ENCODE measurements around the gene ZNF785. TPM values are rescaled to one million over a fixed set of nuclear protein-coding genes. Genes with fewer than 3 reads are reported as not detected.

The ZNF785 gene
- total RNA-seq, 4 donors from 2014 or later, result 6.9 to 17.0 (median 12.2) TPM

DNA sequence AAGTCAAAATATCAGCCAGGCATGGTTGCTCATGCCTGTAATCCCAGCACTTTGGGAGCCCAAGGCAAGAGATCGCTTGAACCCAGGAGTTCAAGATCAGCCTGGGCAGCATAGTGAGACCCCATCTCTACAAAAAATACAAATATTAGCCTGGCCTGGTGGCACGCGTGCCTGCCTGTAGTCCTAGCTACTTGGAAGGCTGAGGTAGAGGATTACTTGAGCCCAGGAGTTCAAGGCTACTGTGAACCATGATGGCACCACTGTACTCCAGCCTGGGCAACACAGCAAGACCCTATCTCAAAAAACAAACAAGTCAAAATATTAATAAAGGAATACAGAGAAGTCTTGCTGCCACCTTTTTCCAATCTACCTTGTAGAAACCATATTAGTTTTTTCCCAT is 20.5 kb upstream of the ZNF785 start:
- TF ChIP-seq, protein P1, sequence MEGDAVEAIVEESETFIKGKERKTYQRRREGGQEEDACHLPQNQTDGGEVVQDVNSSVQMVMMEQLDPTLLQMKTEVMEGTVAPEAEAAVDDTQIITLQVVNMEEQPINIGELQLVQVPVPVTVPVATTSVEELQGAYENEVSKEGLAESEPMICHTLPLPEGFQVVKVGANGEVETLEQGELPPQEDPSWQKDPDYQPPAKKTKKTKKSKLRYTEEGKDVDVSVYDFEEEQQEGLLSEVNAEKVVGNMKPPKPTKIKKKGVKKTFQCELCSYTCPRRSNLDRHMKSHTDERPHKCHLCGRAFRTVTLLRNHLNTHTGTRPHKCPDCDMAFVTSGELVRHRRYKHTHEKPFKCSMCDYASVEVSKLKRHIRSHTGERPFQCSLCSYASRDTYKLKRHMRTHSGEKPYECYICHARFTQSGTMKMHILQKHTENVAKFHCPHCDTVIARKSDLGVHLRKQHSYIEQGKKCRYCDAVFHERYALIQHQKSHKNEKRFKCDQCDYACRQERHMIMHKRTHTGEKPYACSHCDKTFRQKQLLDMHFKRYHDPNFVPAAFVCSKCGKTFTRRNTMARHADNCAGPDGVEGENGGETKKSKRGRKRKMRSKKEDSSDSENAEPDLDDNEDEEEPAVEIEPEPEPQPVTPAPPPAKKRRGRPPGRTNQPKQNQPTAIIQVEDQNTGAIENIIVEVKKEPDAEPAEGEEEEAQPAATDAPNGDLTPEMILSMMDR (IDR thresholded peaks at IDR 0.05), result no peak
- TF ChIP-seq POLR2AphosphoS5 (IDR thresholded peaks at IDR 0.05), result no peak
- Histone ChIP-seq H3K4me1 (peaks cover 0 to 40% (median 0%) of the 10 kb centered on the region in 3 donors), H3K27me3 (no peaks in the 10 kb centered on the region), H3K4me3 (no peak overlapping the region), H3K9me3 (no peaks in the 10 kb centered on the region), H3K36me3 (peaks cover 0 to 63% of the 10 kb centered on the region in 2 donors), H3K27ac (no peak overlapping the region)
- no peak for ATAC-seq
- 96 to 100% methylated on average over 3 of the region's 3 CpGs for WGBS, 2 donors (ENCODE audit: low coverage in 1 of 2)

DNA sequence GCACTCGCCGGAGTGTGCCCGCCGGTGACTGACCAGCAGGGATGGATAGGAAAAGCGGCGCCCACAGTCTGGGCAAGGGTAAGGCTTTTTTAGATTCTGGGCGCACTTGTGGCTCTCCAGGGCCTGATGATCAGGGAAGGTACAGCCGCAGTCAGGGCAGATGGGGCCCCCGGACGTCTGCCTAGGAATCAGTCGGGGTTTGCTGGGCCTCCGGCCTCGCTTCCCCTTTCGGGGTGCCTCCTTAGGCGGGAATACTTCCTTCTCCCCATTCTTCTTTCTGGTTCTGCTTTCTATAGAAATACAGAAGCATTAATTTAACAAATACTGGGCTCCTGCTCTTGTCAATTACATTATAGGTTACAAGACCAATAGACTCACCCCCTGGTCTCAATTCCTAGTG is 19.7 kb upstream of the ZNF785 start:
- no peak overlapping the region for H3K27ac ChIP-seq
- no peaks in the 10 kb centered on the region for H3K27me3 ChIP-seq
- no peak overlapping the region for H3K4me3 ChIP-seq
- no peak for TF ChIP-seq EP300 (IDR thresholded peaks at IDR 0.05)
- no peak for TF ChIP-seq POLR2A (IDR thresholded peaks at IDR 0.05)
- no peak for TF ChIP-seq POLR2AphosphoS5 (IDR thresholded peaks at IDR 0.05)
- TF ChIP-seq, protein P1 (IDR thresholded peaks at IDR 0.05), result no peak
- H3K4me1 ChIP-seq, result peaks cover 0 to 34% (median 0%) of the 10 kb centered on the region in 3 donors
- no peak for ATAC-seq
- WGBS, 2 donors (ENCODE audit: low coverage in 1 of 2), result 83 to 96% methylated on average over 1 to 5 of the region's 15 CpGs
- peaks cover 0 to 63% of the 10 kb centered on the region in 2 donors for H3K36me3 ChIP-seq
- no peaks in the 10 kb centered on the region for H3K9me3 ChIP-seq

DNA sequence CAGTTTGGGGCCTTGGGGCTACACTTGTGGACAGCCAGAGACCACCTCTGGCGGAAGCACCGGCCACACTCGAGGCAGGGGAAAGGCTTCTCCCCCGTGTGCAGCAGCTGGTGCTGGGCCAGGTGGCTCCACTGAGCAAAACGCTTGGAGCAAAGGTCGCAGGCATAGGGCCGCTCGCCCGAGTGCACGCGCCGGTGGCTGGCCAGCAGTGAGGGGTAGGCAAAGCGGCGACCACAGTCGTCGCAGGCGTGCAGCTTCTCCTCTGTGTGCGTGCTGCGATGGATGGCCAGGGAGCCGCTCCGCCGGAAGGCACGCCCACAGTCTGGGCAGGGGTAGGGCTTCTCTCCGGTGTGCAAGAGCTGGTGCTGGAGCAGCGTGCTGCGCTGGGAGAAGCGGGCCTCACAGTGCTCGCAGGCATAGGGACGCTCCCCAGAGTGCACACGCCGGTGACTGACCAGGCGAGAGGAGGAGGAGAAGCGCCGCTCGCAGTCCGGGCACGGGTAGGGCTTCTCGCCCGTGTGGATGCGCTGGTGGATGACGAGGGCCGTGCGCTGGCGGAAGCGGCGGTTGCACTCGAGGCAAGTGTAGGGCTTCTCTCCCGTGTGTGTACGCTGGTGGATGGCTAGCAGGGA is 18.9 kb upstream of the ZNF785 start:
- Histone ChIP-seq H3K36me3 (peaks cover 0 to 63% of the 10 kb centered on the region in 2 donors), H3K27me3 (no peaks in the 10 kb centered on the region), H3K9me3 (no peaks in the 10 kb centered on the region), H3K27ac (no peak overlapping the region), H3K4me3 (no peak overlapping the region), H3K4me1 (peaks cover 0 to 32% (median 0%) of the 10 kb centered on the region in 3 donors)
- no CpG with 5 or more reads among the region's 49 CpGs for WGBS, 2 donors (ENCODE audit: low coverage in 1 of 2)
- TF ChIP-seq, protein P1 (IDR thresholded peaks at IDR 0.05), result no peak
- TF ChIP-seq EP300 (IDR thresholded peaks at IDR 0.05) (no peak), POLR2AphosphoS5 (IDR thresholded peaks at IDR 0.05) (no peak), POLR2A (IDR thresholded peaks at IDR 0.05) (no peak)
- ATAC-seq, result no peak

DNA sequence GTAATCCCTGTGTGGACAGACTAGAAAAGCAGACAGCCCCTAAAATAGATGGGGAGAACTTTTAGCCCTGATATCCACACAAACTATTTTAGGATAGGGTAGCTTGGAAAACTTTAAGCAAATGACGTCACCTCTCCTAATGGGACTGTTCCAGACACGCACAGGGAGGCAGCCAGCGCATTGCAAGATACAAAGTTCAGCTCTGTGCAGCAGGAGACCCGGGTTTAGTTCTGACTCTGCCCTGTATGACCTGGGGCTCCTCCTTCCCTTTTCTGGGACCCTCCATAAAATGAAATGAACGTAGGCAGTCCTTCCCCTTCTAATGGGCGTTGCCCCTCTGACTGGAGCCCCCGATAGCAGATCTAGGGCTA is 18.4 kb upstream of the ZNF785 start:
- no peak for TF ChIP-seq EP300 (IDR thresholded peaks at IDR 0.05)
- TF ChIP-seq, protein P1 (IDR thresholded peaks at IDR 0.05), result no peak
- no peak for TF ChIP-seq POLR2AphosphoS5 (IDR thresholded peaks at IDR 0.05)
- TF ChIP-seq POLR2A (IDR thresholded peaks at IDR 0.05), result no peak
- ATAC-seq, result no peak
- WGBS, 2 donors (ENCODE audit: low coverage in 1 of 2), result 56 to 100% methylated on average over 1 to 4 of the region's 7 CpGs
- Histone ChIP-seq H3K4me1 (peaks cover 0 to 27% (median 0%) of the 10 kb centered on the region in 3 donors), H3K36me3 (peaks cover 0 to 63% of the 10 kb centered on the region in 2 donors), H3K27ac (no peak overlapping the region), H3K27me3 (no peaks in the 10 kb centered on the region), H3K4me3 (no peak overlapping the region), H3K9me3 (no peaks in the 10 kb centered on the region)

DNA sequence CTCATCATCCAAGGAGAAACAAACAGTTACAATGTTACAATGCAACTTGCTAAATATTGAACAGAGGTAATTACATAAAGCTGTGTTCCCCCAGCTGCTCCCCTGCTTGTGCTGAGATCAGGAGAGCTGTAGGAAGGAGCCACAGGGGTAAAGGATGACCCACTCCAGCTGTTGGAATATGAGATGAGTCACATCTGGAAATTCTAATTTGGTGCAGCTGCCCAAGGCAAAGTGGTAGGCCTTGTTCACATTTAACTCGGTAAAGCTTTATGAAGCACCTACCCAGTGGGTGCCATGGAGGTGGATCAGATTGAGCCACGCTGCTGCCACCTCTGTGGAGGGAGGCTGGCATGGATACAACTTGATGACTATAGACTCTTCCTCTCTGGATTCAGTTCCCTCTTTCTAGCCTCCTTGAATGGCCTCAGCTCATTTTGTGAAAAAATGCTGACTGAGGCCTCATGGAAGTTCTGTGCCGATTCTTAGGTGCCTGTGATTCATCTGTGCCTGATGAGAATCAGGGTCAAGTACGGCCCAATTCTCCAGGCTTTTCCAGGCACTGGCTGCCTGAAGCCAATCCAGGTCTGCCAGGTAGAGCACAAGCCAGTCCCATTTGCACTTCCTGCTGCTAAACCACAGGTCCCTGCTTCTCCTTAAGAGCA is 17.2 kb upstream of the ZNF785 start:
- H3K36me3 ChIP-seq, result peaks cover 0 to 60% of the 10 kb centered on the region in 2 donors
- H3K27ac ChIP-seq, result peak overlapping the region in 3 of 4 donors; percentile 14 to 26 (median 19)

More for the DNA sequence above, 17.2 kb upstream of the ZNF785 start:
- peaks cover 0 to 15% (median 0%) of the 10 kb centered on the region in 3 donors for H3K4me1 ChIP-seq
- no peaks in the 10 kb centered on the region for H3K9me3 ChIP-seq
- ATAC-seq, result no peak
- TF ChIP-seq, protein P1 (IDR thresholded peaks at IDR 0.05), result no peak
- TF ChIP-seq POLR2AphosphoS5 (IDR thresholded peaks at IDR 0.05) (no peak), EP300 (IDR thresholded peaks at IDR 0.05) (no peak), POLR2A (IDR thresholded peaks at IDR 0.05) (no peak)
- 14 to 61% methylated on average over 1 to 3 of the region's 4 CpGs for WGBS, 2 donors (ENCODE audit: low coverage in 1 of 2)
- H3K27me3 ChIP-seq, result no peaks in the 10 kb centered on the region
- no peak overlapping the region for H3K4me3 ChIP-seq

All from gastroesophageal sphincter (tissue), 4 donors.